Measurements from ENCODE around the gene LRIG1.

- TF ChIP-seq RARB (CRISPR knock-in tag; IDR thresholded peaks at IDR 0.05): no peak
- TF ChIP-seq ARNTL (CRISPR knock-in tag; IDR thresholded peaks at IDR 0.05; ENCODE audit: borderline replicate concordance, low read depth): no peak
- TF ChIP-seq, protein P1, sequence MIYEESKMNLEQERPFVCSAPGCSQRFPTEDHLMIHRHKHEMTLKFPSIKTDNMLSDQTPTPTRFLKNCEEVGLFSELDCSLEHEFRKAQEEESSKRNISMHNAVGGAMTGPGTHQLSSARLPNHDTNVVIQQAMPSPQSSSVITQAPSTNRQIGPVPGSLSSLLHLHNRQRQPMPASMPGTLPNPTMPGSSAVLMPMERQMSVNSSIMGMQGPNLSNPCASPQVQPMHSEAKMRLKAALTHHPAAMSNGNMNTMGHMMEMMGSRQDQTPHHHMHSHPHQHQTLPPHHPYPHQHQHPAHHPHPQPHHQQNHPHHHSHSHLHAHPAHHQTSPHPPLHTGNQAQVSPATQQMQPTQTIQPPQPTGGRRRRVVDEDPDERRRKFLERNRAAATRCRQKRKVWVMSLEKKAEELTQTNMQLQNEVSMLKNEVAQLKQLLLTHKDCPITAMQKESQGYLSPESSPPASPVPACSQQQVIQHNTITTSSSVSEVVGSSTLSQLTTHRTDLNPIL (CRISPR knock-in tag; IDR thresholded peaks at IDR 0.05; ENCODE audit: low read depth): no peak
- TF ChIP-seq ZNF70 (CRISPR knock-in tag; IDR thresholded peaks at IDR 0.05): no peak
- TF ChIP-seq CSDC2 (CRISPR knock-in tag; IDR thresholded peaks at IDR 0.05): no peak
- TF ChIP-seq ZFP30 (CRISPR knock-in tag; IDR thresholded peaks at IDR 0.05): no peak
- no peak for TF ChIP-seq ESRRG (CRISPR knock-in tag; IDR thresholded peaks at IDR 0.05)
- TF ChIP-seq BACH2 (CRISPR knock-in tag; IDR thresholded peaks at IDR 0.05; ENCODE audit: borderline replicate concordance): no peak
- no peak for TF ChIP-seq SNAI2 (CRISPR knock-in tag; IDR thresholded peaks at IDR 0.05)
- no peak for TF ChIP-seq OSR1 (CRISPR knock-in tag; IDR thresholded peaks at IDR 0.05)
Measured at GRCh38 chr3:66473181-66473580, 27.6 kb downstream of the LRIG1 start.
